Measurements from ENCODE around the gene GYS2.

GYS2 gene

GRCh38 chr12:21627924-21628323, 23.3 kb upstream of the GYS2 start:
- no peak overlapping the region for H3K4me3 ChIP-seq (ENCODE audit: control insufficient read depth, low read depth, low read length)
- no peak for DNase-seq (ENCODE audit: low read depth)
- TF ChIP-seq CTCF (IDR thresholded peaks at IDR 0.05; ENCODE audit: control insufficient read depth, insufficient read depth, low read depth, low read length, missing control alignments) = no peak

- no peak for DNase-seq (ENCODE audit: low read depth)
- TF ChIP-seq CTCF (IDR thresholded peaks at IDR 0.05; ENCODE audit: control insufficient read depth, insufficient read depth, low read depth, low read length, missing control alignments) = no peak
- H3K4me3 ChIP-seq (ENCODE audit: control insufficient read depth, low read depth, low read length) = no peak overlapping the region
These were observed 13.9 kb upstream of the GYS2 start for GRCh38 chr12:21618566-21618965.

- no peak overlapping the region for H3K4me3 ChIP-seq (ENCODE audit: control insufficient read depth, low read depth, low read length)
- TF ChIP-seq CTCF (IDR thresholded peaks at IDR 0.05; ENCODE audit: control insufficient read depth, insufficient read depth, low read depth, low read length, missing control alignments) = no peak
- DNase-seq (ENCODE audit: low read depth) = no peak
These were observed 12.4 kb upstream of the GYS2 start for GRCh38 chr12:21617030-21617429.

GRCh38 chr12:21615431-21615830, 10.8 kb upstream of the GYS2 start:
- H3K4me3 ChIP-seq (ENCODE audit: control insufficient read depth, low read depth, low read length) = no peak overlapping the region
- no peak for DNase-seq (ENCODE audit: low read depth)
- no peak for TF ChIP-seq CTCF (IDR thresholded peaks at IDR 0.05; ENCODE audit: control insufficient read depth, insufficient read depth, low read depth, low read length, missing control alignments)

DNA sequence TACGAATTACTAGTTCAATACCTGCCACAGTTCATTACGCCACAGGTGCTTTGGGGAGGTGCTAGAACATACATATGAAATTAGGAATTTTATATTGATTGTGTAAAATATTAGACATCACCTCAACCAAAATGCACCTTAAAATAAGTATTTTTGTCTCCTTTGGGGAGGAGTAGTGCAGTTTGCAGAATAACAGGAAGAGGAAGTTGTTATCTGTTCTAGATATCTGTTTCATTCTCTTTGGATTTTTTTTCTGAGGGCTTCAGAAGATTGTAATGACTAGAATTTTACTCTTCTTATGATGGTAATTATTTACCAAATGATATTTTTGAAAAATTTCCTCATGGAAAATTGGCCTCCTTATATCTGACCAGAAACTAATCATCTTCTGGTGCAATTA, 9.9 kb upstream of the GYS2 start:
- H3K4me3 ChIP-seq (ENCODE audit: control insufficient read depth, low read depth, low read length) = no peak overlapping the region
- TF ChIP-seq CTCF (IDR thresholded peaks at IDR 0.05; ENCODE audit: control insufficient read depth, insufficient read depth, low read depth, low read length, missing control alignments) = no peak
- DNase-seq (ENCODE audit: low read depth) = no peak

- TF ChIP-seq CTCF (IDR thresholded peaks at IDR 0.05; ENCODE audit: control insufficient read depth, insufficient read depth, low read depth, low read length, missing control alignments) = no peak
- DNase-seq (ENCODE audit: low read depth) = no peak
- no peak overlapping the region for H3K4me3 ChIP-seq (ENCODE audit: control insufficient read depth, low read depth, low read length)
These were observed 9.3 kb upstream of the GYS2 start for GRCh38 chr12:21613931-21614330.

- DNase-seq (ENCODE audit: low read depth) = no peak
- H3K4me3 ChIP-seq (ENCODE audit: control insufficient read depth, low read depth, low read length) = no peak overlapping the region
- TF ChIP-seq CTCF (IDR thresholded peaks at IDR 0.05; ENCODE audit: control insufficient read depth, insufficient read depth, low read depth, low read length, missing control alignments) = no peak
These were observed 3.5 kb upstream of the GYS2 start for GRCh38 chr12:21608196-21608595.
